Measurements from ENCODE around the gene BTD.

Gene BTD

DNA sequence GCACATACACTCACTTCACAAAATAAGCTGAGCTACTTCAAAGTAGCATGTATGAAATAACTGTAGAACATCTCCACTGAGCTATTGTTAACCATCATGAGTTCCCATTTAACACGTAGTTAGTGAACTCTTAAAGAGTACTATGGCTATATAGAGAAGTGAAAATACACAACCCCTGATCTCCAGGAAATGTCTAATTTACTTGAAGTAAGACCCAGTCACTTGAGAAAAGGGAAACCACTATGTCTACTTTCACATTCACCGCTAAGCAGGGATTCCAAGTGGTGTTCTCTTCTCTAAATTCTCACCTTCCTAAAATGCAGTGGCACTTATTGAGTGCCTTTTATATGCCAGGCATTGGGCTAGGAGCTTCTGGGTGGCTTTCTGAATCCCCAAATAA lies 45.0 kb upstream of the BTD start:
- Histone ChIP-seq H3K27me3 (ENCODE audit: insufficient read depth, poor library complexity, severe bottlenecking) (no peaks in the 10 kb centered on the region), H3K27ac (replicated peaks) (no peak overlapping the region), H3K4me3 (replicated peaks; ENCODE audit: insufficient read depth, low read length) (no peak overlapping the region)
- DNase-seq (ENCODE audit: low read depth in 1 of 2, low spot score in 1 of 2): no peak
- TF ChIP-seq POLR2AphosphoS5 (IDR thresholded peaks at IDR 0.05; ENCODE audit: low read depth) (no peak), SPI1 (IDR thresholded peaks at IDR 0.05; ENCODE audit: borderline replicate concordance, low read depth) (no peak), GABPA (IDR thresholded peaks at IDR 0.05; ENCODE audit: low read depth) (no peak)
- TF ChIP-seq, protein P1, sequence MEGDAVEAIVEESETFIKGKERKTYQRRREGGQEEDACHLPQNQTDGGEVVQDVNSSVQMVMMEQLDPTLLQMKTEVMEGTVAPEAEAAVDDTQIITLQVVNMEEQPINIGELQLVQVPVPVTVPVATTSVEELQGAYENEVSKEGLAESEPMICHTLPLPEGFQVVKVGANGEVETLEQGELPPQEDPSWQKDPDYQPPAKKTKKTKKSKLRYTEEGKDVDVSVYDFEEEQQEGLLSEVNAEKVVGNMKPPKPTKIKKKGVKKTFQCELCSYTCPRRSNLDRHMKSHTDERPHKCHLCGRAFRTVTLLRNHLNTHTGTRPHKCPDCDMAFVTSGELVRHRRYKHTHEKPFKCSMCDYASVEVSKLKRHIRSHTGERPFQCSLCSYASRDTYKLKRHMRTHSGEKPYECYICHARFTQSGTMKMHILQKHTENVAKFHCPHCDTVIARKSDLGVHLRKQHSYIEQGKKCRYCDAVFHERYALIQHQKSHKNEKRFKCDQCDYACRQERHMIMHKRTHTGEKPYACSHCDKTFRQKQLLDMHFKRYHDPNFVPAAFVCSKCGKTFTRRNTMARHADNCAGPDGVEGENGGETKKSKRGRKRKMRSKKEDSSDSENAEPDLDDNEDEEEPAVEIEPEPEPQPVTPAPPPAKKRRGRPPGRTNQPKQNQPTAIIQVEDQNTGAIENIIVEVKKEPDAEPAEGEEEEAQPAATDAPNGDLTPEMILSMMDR (IDR thresholded peaks at IDR 0.05; ENCODE audit: insufficient read depth, low read length): no peak
- TF ChIP-seq, protein P2, sequence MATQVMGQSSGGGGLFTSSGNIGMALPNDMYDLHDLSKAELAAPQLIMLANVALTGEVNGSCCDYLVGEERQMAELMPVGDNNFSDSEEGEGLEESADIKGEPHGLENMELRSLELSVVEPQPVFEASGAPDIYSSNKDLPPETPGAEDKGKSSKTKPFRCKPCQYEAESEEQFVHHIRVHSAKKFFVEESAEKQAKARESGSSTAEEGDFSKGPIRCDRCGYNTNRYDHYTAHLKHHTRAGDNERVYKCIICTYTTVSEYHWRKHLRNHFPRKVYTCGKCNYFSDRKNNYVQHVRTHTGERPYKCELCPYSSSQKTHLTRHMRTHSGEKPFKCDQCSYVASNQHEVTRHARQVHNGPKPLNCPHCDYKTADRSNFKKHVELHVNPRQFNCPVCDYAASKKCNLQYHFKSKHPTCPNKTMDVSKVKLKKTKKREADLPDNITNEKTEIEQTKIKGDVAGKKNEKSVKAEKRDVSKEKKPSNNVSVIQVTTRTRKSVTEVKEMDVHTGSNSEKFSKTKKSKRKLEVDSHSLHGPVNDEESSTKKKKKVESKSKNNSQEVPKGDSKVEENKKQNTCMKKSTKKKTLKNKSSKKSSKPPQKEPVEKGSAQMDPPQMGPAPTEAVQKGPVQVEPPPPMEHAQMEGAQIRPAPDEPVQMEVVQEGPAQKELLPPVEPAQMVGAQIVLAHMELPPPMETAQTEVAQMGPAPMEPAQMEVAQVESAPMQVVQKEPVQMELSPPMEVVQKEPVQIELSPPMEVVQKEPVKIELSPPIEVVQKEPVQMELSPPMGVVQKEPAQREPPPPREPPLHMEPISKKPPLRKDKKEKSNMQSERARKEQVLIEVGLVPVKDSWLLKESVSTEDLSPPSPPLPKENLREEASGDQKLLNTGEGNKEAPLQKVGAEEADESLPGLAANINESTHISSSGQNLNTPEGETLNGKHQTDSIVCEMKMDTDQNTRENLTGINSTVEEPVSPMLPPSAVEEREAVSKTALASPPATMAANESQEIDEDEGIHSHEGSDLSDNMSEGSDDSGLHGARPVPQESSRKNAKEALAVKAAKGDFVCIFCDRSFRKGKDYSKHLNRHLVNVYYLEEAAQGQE (IDR thresholded peaks at IDR 0.05; ENCODE audit: insufficient replicate concordance, low read depth): no peak

DNA sequence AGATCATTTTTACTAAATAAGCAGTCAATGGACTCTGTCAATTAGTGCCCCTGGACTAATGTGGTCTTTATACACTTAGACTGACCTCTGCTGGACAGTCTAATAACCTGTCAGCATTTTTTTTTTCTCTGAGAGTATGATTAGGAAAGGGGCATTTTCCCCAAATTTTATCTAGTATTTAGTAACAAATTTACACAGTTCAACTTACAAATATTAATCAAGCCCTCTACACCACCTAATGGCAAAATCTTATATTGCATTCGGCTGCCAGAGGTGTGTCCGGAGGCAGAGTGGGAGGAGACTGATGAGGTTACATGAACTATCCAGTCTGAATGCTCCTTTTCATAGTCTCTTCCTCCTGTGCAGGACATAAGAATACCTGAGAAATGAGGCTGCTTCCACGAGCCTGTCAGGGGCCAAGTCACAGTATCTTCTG lies 44.0 kb upstream of the BTD start:
- peak; percentile 51 to 78 for DNase-seq (ENCODE audit: low read depth in 1 of 2, low spot score in 1 of 2)
- Histone ChIP-seq H3K4me3 (replicated peaks; ENCODE audit: insufficient read depth, low read length) (no peak overlapping the region), H3K27ac (replicated peaks) (no peak overlapping the region), H3K27me3 (ENCODE audit: insufficient read depth, poor library complexity, severe bottlenecking) (no peaks in the 10 kb centered on the region)
- TF ChIP-seq GABPA (IDR thresholded peaks at IDR 0.05; ENCODE audit: low read depth) (no peak), SPI1 (IDR thresholded peaks at IDR 0.05; ENCODE audit: borderline replicate concordance, low read depth) (no peak)
- TF ChIP-seq, protein P1 (IDR thresholded peaks at IDR 0.05; ENCODE audit: insufficient read depth, low read length): peak; percentile 37

DNA sequence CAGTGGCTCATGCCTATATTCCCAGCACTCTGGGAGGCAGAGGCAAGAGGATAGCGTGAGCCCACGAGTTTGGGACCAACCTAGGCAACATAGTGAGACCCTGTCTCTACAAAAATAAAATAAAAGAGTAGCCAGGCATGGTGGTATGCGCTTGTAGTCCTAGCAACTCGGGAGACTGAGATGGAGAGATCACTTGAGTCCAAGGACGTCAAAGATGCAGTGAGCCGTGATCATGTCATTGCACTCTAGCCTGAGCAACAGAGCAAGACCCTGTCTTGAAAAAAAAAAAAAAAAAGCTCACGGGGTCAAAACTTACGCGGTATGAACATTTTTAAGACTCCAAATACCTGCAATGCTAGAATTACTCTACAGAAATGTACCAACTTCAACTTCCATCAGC lies 43.0 kb upstream of the BTD start:
- TF ChIP-seq SPI1 (IDR thresholded peaks at IDR 0.05; ENCODE audit: borderline replicate concordance, low read depth) (no peak), POLR2AphosphoS5 (IDR thresholded peaks at IDR 0.05; ENCODE audit: low read depth) (no peak), GABPA (IDR thresholded peaks at IDR 0.05; ENCODE audit: low read depth) (no peak)
- TF ChIP-seq, protein P2 (IDR thresholded peaks at IDR 0.05; ENCODE audit: insufficient replicate concordance, low read depth): no peak
- TF ChIP-seq, protein P1 (IDR thresholded peaks at IDR 0.05; ENCODE audit: insufficient read depth, low read length): no peak
- Histone ChIP-seq H3K27ac (replicated peaks) (no peak overlapping the region), H3K27me3 (ENCODE audit: insufficient read depth, poor library complexity, severe bottlenecking) (no peaks in the 10 kb centered on the region), H3K4me3 (replicated peaks; ENCODE audit: insufficient read depth, low read length) (no peak overlapping the region)
- DNase-seq (ENCODE audit: low read depth in 1 of 2, low spot score in 1 of 2): no peak

DNA sequence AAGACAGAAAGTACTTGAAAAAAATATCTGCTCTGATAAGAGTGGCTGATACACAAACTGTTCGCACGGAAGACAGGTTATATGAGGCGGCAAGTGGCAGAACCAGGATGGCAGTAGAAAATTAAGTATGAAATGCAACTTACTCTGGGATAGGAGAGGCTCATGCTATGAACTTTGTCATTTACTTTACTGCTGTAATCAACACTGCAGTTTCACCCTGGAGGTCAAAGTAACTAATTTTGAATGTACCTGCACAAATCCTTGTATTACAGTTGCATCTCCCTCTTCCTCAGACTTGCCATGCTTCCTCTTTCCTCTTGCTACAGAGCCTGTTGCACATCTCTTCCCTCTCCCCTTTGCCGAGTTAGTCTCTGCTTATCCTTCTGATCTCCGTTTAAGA lies 39.0 kb upstream of the BTD start:
- DNase-seq (ENCODE audit: low read depth in 1 of 2, low spot score in 1 of 2): no peak
- no peak for TF ChIP-seq POLR2AphosphoS5 (IDR thresholded peaks at IDR 0.05; ENCODE audit: low read depth)
- TF ChIP-seq, protein P1 (IDR thresholded peaks at IDR 0.05; ENCODE audit: insufficient read depth, low read length): no peak
- no peak for TF ChIP-seq GABPA (IDR thresholded peaks at IDR 0.05; ENCODE audit: low read depth)
- TF ChIP-seq, protein P2 (IDR thresholded peaks at IDR 0.05; ENCODE audit: insufficient replicate concordance, low read depth): no peak
- no peak for TF ChIP-seq SPI1 (IDR thresholded peaks at IDR 0.05; ENCODE audit: borderline replicate concordance, low read depth)

More for the DNA sequence above, 39.0 kb upstream of the BTD start:
- H3K4me3 ChIP-seq (replicated peaks; ENCODE audit: insufficient read depth, low read length): no peak overlapping the region
- no peaks in the 10 kb centered on the region for H3K27me3 ChIP-seq (ENCODE audit: insufficient read depth, poor library complexity, severe bottlenecking)
- no peak overlapping the region for H3K27ac ChIP-seq (replicated peaks)

Measured in HL-60 (cell line).